Omental fat pad (tissue), 4 donors: ENCODE results near the gene TNIK. TPM values are rescaled to one million over a fixed set of nuclear protein-coding genes. Genes with fewer than 3 reads are reported as not detected.
A peak's percentile ranks its signal among the peaks of the same experiment; 100 is the strongest.

ENCODE experiments used
- ATAC-seq: fragments of 150-250 bp; one replicate; pipeline ENCODE4 v1.9.1; 2016; ENCODE audit warnings: mild to moderate bottlenecking, moderate library complexity; ENCODE audit not compliant: low FRiP score
- DNase-seq: peaks from one replicate; pipeline ENCODE4 v3.0.0-alpha.2; 2019; ENCODE audit warnings: low spot score
- total RNA-seq, 4 donors: library from RNA; depleted of rRNA; stranded (reverse); fragments of >200 nt; gene quantifications; one replicate each; pipeline ENCODE4 v1.1.0, GENCODE V29; 2016
- TF ChIP-seq, protein P1 (sequence below), 3 donors: fragments of 450-650 bp; IDR thresholded peaks; one replicate each; pipeline ENCODE4 v1.5.1; 2016 to 2017; ENCODE audit warnings: antibody characterized with exemption in 3 of 3, mild to moderate bottlenecking in 3 of 3, moderate library complexity in 2 of 3

The TNIK gene
- total RNA-seq, 4 donors from 2014 or later: 3.9 to 12.8 (median 6.5) TPM

DNA sequence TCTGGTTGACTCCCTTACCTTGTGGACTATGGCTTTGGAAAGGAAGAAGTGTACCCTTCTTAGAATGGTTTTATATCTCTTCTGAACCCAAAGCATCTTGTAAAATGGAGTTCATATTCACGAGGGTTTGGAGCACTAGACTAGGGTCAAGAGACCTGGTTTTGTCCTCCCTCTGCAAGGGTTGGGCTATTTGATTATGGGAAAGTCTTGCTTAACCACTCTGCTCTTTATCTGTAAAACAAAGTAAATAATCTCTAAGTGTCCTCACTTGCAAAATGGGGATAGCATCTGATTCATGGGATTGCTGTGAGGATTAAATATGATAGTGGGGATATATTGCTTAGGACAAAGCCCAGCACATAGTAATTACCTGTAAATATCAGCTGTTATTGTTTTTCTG, 415.8 kb downstream of the TNIK start:
- DNase-seq (no peak), ATAC-seq (no peak)
- TF ChIP-seq, protein P1, sequence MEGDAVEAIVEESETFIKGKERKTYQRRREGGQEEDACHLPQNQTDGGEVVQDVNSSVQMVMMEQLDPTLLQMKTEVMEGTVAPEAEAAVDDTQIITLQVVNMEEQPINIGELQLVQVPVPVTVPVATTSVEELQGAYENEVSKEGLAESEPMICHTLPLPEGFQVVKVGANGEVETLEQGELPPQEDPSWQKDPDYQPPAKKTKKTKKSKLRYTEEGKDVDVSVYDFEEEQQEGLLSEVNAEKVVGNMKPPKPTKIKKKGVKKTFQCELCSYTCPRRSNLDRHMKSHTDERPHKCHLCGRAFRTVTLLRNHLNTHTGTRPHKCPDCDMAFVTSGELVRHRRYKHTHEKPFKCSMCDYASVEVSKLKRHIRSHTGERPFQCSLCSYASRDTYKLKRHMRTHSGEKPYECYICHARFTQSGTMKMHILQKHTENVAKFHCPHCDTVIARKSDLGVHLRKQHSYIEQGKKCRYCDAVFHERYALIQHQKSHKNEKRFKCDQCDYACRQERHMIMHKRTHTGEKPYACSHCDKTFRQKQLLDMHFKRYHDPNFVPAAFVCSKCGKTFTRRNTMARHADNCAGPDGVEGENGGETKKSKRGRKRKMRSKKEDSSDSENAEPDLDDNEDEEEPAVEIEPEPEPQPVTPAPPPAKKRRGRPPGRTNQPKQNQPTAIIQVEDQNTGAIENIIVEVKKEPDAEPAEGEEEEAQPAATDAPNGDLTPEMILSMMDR (IDR thresholded peaks at IDR 0.05): no peak

DNA sequence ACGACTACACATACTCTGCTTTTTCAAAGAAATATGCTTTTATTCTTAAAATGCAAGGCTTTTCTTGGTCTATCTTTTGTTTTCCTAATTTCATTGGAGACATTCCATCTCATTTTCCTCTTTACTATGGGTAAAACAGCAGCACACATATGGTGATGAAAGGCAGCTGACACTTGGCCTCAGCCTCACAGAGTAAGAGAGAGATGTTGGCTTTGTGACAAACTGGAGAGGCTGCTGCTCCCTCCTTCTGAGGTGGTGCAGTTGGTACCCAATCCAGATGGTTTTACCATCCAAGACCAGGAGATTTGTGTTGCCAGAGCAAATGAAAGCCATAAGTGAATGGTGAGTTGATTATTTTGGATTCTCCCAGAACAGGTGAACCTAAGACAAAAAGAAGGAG, 420.5 kb downstream of the TNIK start:
- ATAC-seq (no peak), DNase-seq (no peak)
- TF ChIP-seq, protein P1 (IDR thresholded peaks at IDR 0.05): no peak

DNA sequence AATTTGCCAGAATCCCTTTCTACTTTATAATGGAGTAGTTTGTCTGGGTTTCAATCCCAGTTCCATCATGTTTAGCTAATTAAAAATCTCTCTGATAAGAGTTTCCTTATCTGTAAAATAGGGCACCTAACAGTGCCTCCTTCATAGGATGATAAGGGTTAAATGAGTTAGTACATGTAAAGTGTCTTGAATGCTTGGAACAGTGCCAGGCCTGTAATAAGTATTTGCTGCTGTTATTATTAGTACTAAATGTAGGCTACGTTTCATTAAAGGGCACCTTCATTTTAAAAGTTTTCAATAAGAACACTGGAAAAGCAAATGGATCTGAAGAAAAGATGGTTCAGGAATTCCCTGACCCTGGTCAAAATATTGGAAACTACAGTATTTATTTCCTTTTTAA, 421.9 kb downstream of the TNIK start:
- no peak for ATAC-seq
- TF ChIP-seq, protein P1 (IDR thresholded peaks at IDR 0.05): no peak
- DNase-seq: no peak

DNA sequence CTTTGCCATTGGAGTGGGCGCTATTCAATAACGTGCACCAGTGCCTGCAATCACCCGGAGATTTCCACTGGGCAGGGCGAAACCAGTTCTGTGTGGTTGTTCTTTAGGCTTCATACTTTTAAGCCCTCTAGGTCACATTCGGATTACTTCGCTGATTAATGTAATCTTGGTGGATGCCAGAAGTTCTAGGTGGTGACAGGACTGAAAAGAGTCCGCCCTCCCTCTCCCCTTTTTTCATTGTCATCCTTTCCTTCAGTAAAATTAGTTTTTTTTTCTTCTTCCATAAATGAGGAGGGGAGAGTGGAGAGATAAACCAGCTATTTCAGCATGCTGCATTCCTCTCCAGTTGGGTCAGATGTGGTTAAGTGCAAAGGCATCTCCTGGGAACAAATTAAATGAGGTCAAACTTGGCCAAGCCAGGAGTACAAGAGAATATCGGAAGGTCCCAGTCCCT, 431.4 kb downstream of the TNIK start:
- TF ChIP-seq, protein P1 (IDR thresholded peaks at IDR 0.05): no peak
- ATAC-seq: peak; percentile 96
- no peak for DNase-seq

DNA sequence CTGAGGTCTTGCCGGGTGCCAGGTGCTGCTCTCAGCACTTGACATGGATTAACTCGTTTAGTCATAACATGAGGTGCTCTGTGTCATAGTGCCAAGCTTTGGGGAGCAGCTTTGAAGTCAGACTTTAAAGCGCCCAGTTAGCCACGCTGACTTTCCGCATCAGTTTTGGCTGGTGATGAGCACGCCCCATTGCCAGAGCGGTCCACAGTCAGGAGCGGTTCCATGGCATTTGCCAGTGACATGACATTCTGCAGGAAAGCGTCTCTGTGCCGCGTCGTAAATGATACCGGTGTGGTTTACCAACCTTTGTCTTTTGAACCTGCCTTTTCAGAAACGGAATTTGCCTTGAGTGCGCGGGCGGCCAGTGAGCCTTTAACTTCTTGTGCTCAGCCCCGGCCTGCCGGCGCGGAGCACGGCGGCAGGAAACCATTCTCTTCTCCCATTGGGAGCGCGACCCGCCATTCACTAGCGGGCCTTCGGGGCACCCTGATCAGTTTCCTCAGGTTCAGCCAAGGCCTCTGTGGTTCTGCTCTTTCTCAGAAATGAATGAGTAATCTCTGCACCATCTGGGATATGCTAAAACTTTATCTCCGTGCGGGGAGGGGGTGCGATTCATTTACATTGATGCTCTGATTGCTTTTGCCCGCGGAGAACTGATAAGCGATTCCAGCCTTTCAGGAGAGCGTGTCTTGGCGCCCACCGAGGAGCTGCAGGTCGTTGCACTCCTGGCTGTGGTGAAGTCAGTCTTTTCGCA, 432.0 kb downstream of the TNIK start:
- TF ChIP-seq, protein P1 (IDR thresholded peaks at IDR 0.05): no peak
- no peak for DNase-seq
- peak; percentile 75 for ATAC-seq

DNA sequence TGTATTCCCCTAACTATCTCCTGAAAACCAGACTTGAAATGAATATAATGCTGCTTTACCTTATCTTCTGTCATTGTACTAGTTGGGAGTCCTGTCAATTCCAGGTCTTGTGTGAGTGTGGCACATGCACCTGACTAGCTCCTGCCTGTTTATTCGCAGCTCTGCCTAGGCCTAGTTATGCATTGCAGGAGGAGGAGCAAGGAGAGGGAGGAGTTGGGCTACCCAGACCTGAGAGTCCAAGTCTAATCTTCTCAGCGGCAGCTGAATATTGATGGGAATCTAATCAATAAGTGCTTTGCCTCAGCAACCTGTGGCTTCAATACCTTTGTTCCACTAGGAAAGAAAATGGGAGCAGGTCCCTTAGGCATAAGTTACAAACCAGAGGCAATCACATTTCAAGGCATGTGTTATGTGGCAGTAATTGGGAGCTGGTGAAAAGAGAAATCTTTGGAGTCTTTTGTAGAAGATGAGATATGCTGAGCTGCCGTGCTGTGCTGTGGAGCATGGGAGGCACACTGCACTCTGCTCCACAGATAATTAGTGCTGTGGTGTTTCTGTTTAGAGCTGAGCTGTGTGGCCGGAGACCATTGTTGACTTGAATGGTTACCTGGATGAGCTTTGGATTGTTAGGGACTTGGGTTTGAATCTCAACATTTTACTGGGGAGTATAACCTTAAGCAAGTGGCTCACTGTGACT, 433.5 kb downstream of the TNIK start, which contains the start of gene SLC2A2:
SLC2A2 (minus strand) TSS at position 124 of the 697 bp plus-strand sequence; CDS start at position 74, 50 bp downstream.
- DNase-seq: no peak
- ATAC-seq: no peak
- TF ChIP-seq, protein P1 (IDR thresholded peaks at IDR 0.05): no peak
